Subcutaneous preadipocyte (primary cell): Measurements from ENCODE around the gene ERN1. TPM values are rescaled to one million over a fixed set of nuclear protein-coding genes. Genes with fewer than 3 reads are reported as not detected.

Source experiments
- small RNA-seq: library from RNA; depleted of rRNA; stranded (forward); fragments of <200 nt; gene quantifications from one replicate; pipeline ENCODE3, GENCODE V24; 2012
- total RNA-seq: library from RNA; depleted of rRNA; stranded (reverse); fragments of >200 nt; gene quantifications from 2 replicates; pipeline ENCODE4 v1.2.3, GENCODE V29; 2012

Gene ERN1
- total RNA-seq = 4.8 and 6.5 TPM in 2 replicates

GRCh38 chr17:64129765-64130558 is at the start of gene ERN1:
Gene ERN1 (minus strand): TSS chr17:64130144. CDS start chr17:64130029, 115 bp downstream.

GRCh38 chr17:64020056-64020766 is 109.7 kb downstream of the ERN1 start, which contains the start of gene ICAM2:
Gene ICAM2 (minus strand): TSS chr17:64020633. CDS start chr17:64006691, 13,942 bp downstream.

GRCh38 chr17:63998050-63998720 is 131.8 kb downstream of the ERN1 start, which contains the start of gene PRR29:
Gene PRR29 (plus strand): TSS chr17:63998351. CDS start chr17:63998365, 14 bp downstream.

Small RNAs within 50 kb of the gene (small RNA-seq; reads per million reads assigned to genes)
- 4,018 reads per million, percentile 100 among the genes with 10 or more reads in this experiment for gene SNORD104

Other genes starting within 250 kb of the ERN1 start
- not detected in 2 replicates for gene GH2, start 248.2 kb downstream of the ERN1 start, total RNA-seq
- not detected in 2 replicates for gene CSH1, start 233.6 kb downstream of the ERN1 start, total RNA-seq
- gene CSHL1, start 218.9 kb downstream of the ERN1 start, total RNA-seq = not detected in 2 replicates
- gene GH1, start 211.3 kb downstream of the ERN1 start, total RNA-seq = not detected in 2 replicates
- 0.39 TPM in 1 of 2 replicates, not detected in the other for gene CD79B, start 197.8 kb downstream of the ERN1 start, total RNA-seq
- gene SCN4A, start 157.2 kb downstream of the ERN1 start, total RNA-seq = under 0.01 TPM in 1 of 2 replicates, not detected in the other
- 0.73 and 2.0 TPM in 2 replicates for gene PRR29, start 131.8 kb downstream of the ERN1 start, total RNA-seq
- gene ICAM2, start 109.5 kb downstream of the ERN1 start, total RNA-seq = 15.1 and 33.0 TPM in 2 replicates
- 14.3 and 20.9 TPM in 2 replicates for gene TEX2, start 133.1 kb upstream of the ERN1 start, total RNA-seq